PC-3 (cell line): ENCODE measurements around the gene TNIP1. TPM values are rescaled to one million over a fixed set of nuclear protein-coding genes. Genes with fewer than 3 reads are reported as not detected.

ENCODE experiments used
- ATAC-seq: fragments of 200-7000 bp; cut with Tn5 transposase; 2 replicates; pipeline ENCODE4 v1.9.1; 2020; ENCODE audit warnings: mild to moderate bottlenecking, moderate library complexity
- BruUV-seq: library from RNA; stranded (reverse); fragments of 400-500 nt; replicated peaks from 2 replicates; lab custom pipeline; 2021; lab: Mats Ljungman, UMichigan
- CTCF ChIA-PET: fragments of 300-600 bp; sonication (Branson Sonifier 250); formaldehyde crosslinking; loops from one replicate; lab custom pipeline; 2022; ENCODE audit warnings: antibody characterized with exemption; lab: Charles Lee
- POLR2A ChIA-PET: fragments of 300-600 bp; sonication (Branson Sonifier 250); formaldehyde crosslinking; loops from one replicate; lab custom pipeline; 2022; ENCODE audit warnings: antibody characterized with exemption; ENCODE audit not compliant: unreplicated experiment; lab: Charles Lee
- DNase-seq: peaks from one replicate; pipeline ENCODE4 v3.0.0-alpha.2; 2015
- H2AFZ ChIP-seq: fragments of 300-600 bp; sonication (generic); 2 replicates; pipeline ENCODE4 v1.6.0; 2016; ENCODE audit warnings: antibody characterized with exemption, low read length
- H3F3A ChIP-seq: fragments of 300-600 bp; sonication (generic); one replicate; pipeline ENCODE4 v1.6.0; 2017; ENCODE audit warnings: antibody characterized with exemption, low read length, control low read depth, mild to moderate bottlenecking; ENCODE audit not compliant: unreplicated experiment
- H3K27ac ChIP-seq: fragments of 300-600 bp; sonication (generic); 2 replicates; pipeline ENCODE4 v1.5.1; 2016; ENCODE audit warnings: mild to moderate bottlenecking, low read length
- H3K27me3 ChIP-seq: fragments of 300-600 bp; sonication (generic); 2 replicates; pipeline ENCODE4 v1.6.1; 2016; ENCODE audit warnings: low read length, mixed read lengths
- H3K36me3 ChIP-seq: fragments of 300-600 bp; sonication (generic); 2 replicates; pipeline ENCODE4 v1.6.1; 2016; ENCODE audit warnings: low read depth, mixed run types, low read length, mixed read lengths
- H3K4me1 ChIP-seq: fragments of 300-600 bp; sonication (generic); 2 replicates; pipeline ENCODE4 v1.5.1; 2016; ENCODE audit warnings: low read length; ENCODE audit not compliant: insufficient read depth
- H3K4me2 ChIP-seq: fragments of 300-600 bp; sonication (generic); 2 replicates; pipeline ENCODE4 v1.6.0; 2016; ENCODE audit warnings: low read length
- H3K4me3 ChIP-seq: fragments of 300-600 bp; sonication (generic); 2 replicates; pipeline ENCODE4 v1.5.1; 2016; ENCODE audit warnings: mild to moderate bottlenecking, low read length, mixed read lengths
- H3K79me2 ChIP-seq: fragments of 300-600 bp; sonication (generic); 2 replicates; pipeline ENCODE4 v1.6.1; 2017; ENCODE audit warnings: low read length, mixed read lengths
- H3K9ac ChIP-seq: fragments of 300-600 bp; sonication (generic); 2 replicates; pipeline ENCODE4 v1.6.0; 2016; ENCODE audit warnings: mild to moderate bottlenecking, low read length
- H3K9me2 ChIP-seq: fragments of 300-600 bp; sonication (generic); replicated peaks from 2 replicates; pipeline ENCODE4 v1.6.1; 2016; ENCODE audit warnings: mixed run types, low read length, mixed read lengths
- H3K9me3 ChIP-seq: fragments of 300-600 bp; sonication (generic); 2 replicates; pipeline ENCODE4 v1.6.1; 2016; ENCODE audit warnings: low read length, mixed read lengths
- H4K20me1 ChIP-seq: fragments of 300-600 bp; sonication (generic); 2 replicates; pipeline ENCODE4 v1.6.1; 2016; ENCODE audit warnings: low read length, mixed read lengths
- CTCF ChIP-seq: fragments of 300-600 bp; sonication (generic); conservative IDR thresholded peaks from 2 replicates; pipeline ENCODE4 v1.5.1; 2017; ENCODE audit warnings: antibody characterized with exemption, low read depth, mild to moderate bottlenecking, low read length
- EZH2 ChIP-seq: fragments of 300-600 bp; sonication (generic); IDR thresholded peaks from one replicate; pipeline ENCODE4 v1.6.1; 2017; ENCODE audit warnings: antibody characterized with exemption, mild to moderate bottlenecking, low read length; ENCODE audit not compliant: unreplicated experiment
- EZH2phosphoT487 ChIP-seq: fragments of 300-600 bp; sonication (generic); IDR thresholded peaks from 2 replicates; pipeline ENCODE4 v1.6.1; 2018; ENCODE audit warnings: mild to moderate bottlenecking, antibody characterized with exemption, low read length, borderline replicate concordance
- intact Hi-C: fragments of 100-400 bp; cut with micrococcal nuclease; formaldehyde crosslinking; loops from 2 replicates; pipeline ENCODE4 v1.9.0; 2023
- total RNA-seq: library from RNA; depleted of rRNA; stranded (reverse); fragments of >200 nt; gene quantifications from 2 replicates; pipeline ENCODE4 v1.2.3, GENCODE V29; 2014

The TNIP1 gene
- total RNA-seq, 1 experiment from 2014 or later = 90.0 TPM

GRCh38 chr5:151029179-151030055 is 51.4 kb downstream of the TNIP1 start:
- peaks cover 9% of the 10 kb centered on the region for H3K4me1 ChIP-seq
- no peak for DNase-seq
- H3K27ac ChIP-seq = no peak overlapping the region
- peaks cover 45% of the 10 kb centered on the region for H3K36me3 ChIP-seq
- intact Hi-C loops = no loop called here
- TF ChIP-seq CTCF = no peak
- TF ChIP-seq EZH2phosphoT487 = no peak
- no peak for TF ChIP-seq EZH2
- H3K79me2 ChIP-seq = no peaks in the 10 kb centered on the region
- no peaks in the 10 kb centered on the region for H3K9me3 ChIP-seq
- no peaks in the 10 kb centered on the region for H3K9me2 ChIP-seq
- H3K27me3 ChIP-seq = no peaks in the 10 kb centered on the region
- H3K4me2 ChIP-seq = no peak overlapping the region
- no peak overlapping the region for H3K4me3 ChIP-seq
- no peaks in the 10 kb centered on the region for H3F3A ChIP-seq
- BruUV-seq = no TSS peak
- no peaks in the 10 kb centered on the region for H4K20me1 ChIP-seq
- ChIA-PET POLR2A (no interaction called here), CTCF (interaction anchor here (0.9 kb wide), 1 partner anchor 27 kb away, joined by 4 read pairs; no protein-coding TSS in a partner anchor)
- no peak overlapping the region for H3K9ac ChIP-seq
- H2AFZ ChIP-seq = no peak overlapping the region
- ATAC-seq = no peak

GRCh38 chr5:151028717-151029116 is 52.1 kb downstream of the TNIP1 start:
- H3K9ac ChIP-seq = no peak overlapping the region
- H3K4me2 ChIP-seq = no peak overlapping the region
- no TSS peak for BruUV-seq
- no peak overlapping the region for H3K27ac ChIP-seq
- ChIA-PET POLR2A (no interaction called here), CTCF (no interaction called here)
- DNase-seq (no peak), ATAC-seq (no peak)
- H3K36me3 ChIP-seq = peaks cover 38% of the 10 kb centered on the region
- H3K4me1 ChIP-seq = peaks cover 13% of the 10 kb centered on the region
- H3K79me2 ChIP-seq = no peaks in the 10 kb centered on the region
- no peaks in the 10 kb centered on the region for H3K9me2 ChIP-seq
- no peak overlapping the region for H2AFZ ChIP-seq
- no peak overlapping the region for H3K4me3 ChIP-seq
- no peaks in the 10 kb centered on the region for H3F3A ChIP-seq
- no peak for TF ChIP-seq EZH2phosphoT487
- no peak for TF ChIP-seq CTCF
- no peak for TF ChIP-seq EZH2
- no peaks in the 10 kb centered on the region for H4K20me1 ChIP-seq
- H3K27me3 ChIP-seq = no peaks in the 10 kb centered on the region
- intact Hi-C loops = no loop called here
- H3K9me3 ChIP-seq = no peaks in the 10 kb centered on the region

DNA sequence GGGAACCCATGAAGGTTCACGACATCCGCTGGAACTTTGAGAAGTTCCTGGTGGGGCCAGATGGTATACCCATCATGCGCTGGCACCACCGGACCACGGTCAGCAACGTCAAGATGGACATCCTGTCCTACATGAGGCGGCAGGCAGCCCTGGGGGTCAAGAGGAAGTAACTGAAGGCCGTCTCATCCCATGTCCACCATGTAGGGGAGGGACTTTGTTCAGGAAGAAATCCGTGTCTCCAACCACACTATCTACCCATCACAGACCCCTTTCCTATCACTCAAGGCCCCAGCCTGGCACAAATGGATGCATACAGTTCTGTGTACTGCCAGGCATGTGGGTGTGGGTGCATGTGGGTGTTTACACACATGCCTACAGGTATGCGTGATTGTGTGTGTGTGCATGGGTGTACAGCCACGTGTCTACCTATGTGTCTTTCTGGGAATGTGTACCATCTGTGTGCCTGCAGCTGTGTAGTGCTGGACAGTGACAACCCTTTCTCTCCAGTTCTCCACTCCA is 52.8 kb downstream of the TNIP1 start:
- no peaks in the 10 kb centered on the region for H3K27me3 ChIP-seq
- peaks cover 35% of the 10 kb centered on the region for H3K36me3 ChIP-seq
- no peaks in the 10 kb centered on the region for H3K9me2 ChIP-seq
- no peak overlapping the region for H3K4me2 ChIP-seq
- no peak overlapping the region for H3K9ac ChIP-seq
- H3K4me3 ChIP-seq = no peak overlapping the region
- no peak for DNase-seq
- H3K9me3 ChIP-seq = no peaks in the 10 kb centered on the region
- intact Hi-C loops = no loop called here
- H3F3A ChIP-seq = no peaks in the 10 kb centered on the region
- no TSS peak for BruUV-seq
- TF ChIP-seq EZH2phosphoT487 (no peak), CTCF (no peak), EZH2 (no peak)
- H3K27ac ChIP-seq = no peak overlapping the region
- CTCF ChIA-PET = no interaction called here
- POLR2A ChIA-PET = no interaction called here
- no peak for ATAC-seq
- H4K20me1 ChIP-seq = no peaks in the 10 kb centered on the region
- peaks cover 20% of the 10 kb centered on the region for H3K4me1 ChIP-seq
- no peak overlapping the region for H2AFZ ChIP-seq
- H3K79me2 ChIP-seq = no peaks in the 10 kb centered on the region
